Stimulated activated CD4-positive, alpha-beta T cell treated with anti-CD3 and anti-CD28 coated beads, Interleukin-1b, Interleukin-23, amount 100 ng/mL, for 4 hours (primary cell): Measurements from ENCODE around the gene SEMA6C.
"Not testable (repeated sequence)": the region's sequence is repeated elsewhere in the genome, so short reads cannot be mapped to it uniquely, and the experiment has no call there.

ENCODE experiments used
- DNase-seq, 2 donors: peaks; one replicate each; pipeline ENCODE4 v3.0.0-alpha.2; 2020; ENCODE audit warnings: low read depth in 2 of 2

The SEMA6C gene

GRCh38 chr1:151146412-151147131, at the start of gene SEMA6C:
TSS of gene SEMA6C (minus strand) at chr1:151146631. CDS start at chr1:151142621, 4,010 bp downstream.
- DNase-seq, result peak; percentile 69 to 81

GRCh38 chr1:151194894-151195594, 48.6 kb upstream of the SEMA6C start:
- DNase-seq, result peak in 1 of 2 donors; percentile 21

- DNase-seq, result no peak
Measured at GRCh38 chr1:151193856-151194255, 47.4 kb upstream of the SEMA6C start.

GRCh38 chr1:151193304-151193703, 46.9 kb upstream of the SEMA6C start:
- DNase-seq, result no peak

GRCh38 chr1:151192047-151192446, 45.6 kb upstream of the SEMA6C start:
- no peak for DNase-seq

GRCh38 chr1:151189637-151190445, 43.4 kb upstream of the SEMA6C start, which contains the start of gene VPS72:
TSS of gene VPS72 (minus strand) at chr1:151190197. CDS start at chr1:151190121, 76 bp downstream.
- peak; percentile 71 to 74 for DNase-seq

GRCh38 chr1:151188667-151189066, 42.2 kb upstream of the SEMA6C start:
- DNase-seq, result not testable (repeated sequence)

- DNase-seq, result no peak
Measured at GRCh38 chr1:151187205-151187604, 40.8 kb upstream of the SEMA6C start.

- no peak for DNase-seq
Measured at GRCh38 chr1:151184211-151184610, 37.8 kb upstream of the SEMA6C start.

GRCh38 chr1:151176514-151177045, 30.1 kb upstream of the SEMA6C start:
- no peak for DNase-seq

- no peak for DNase-seq
Measured at GRCh38 chr1:151175863-151176262, 29.4 kb upstream of the SEMA6C start, which contains the start of gene TMOD4. TSS of gene TMOD4 (minus strand) at chr1:151175981. CDS start at chr1:151174875, 1,106 bp downstream.

- DNase-seq, result no peak
Measured at GRCh38 chr1:151175041-151175741, 28.8 kb upstream of the SEMA6C start.

- no peak for DNase-seq
Measured at GRCh38 chr1:151171190-151171589, 24.8 kb upstream of the SEMA6C start.

- no peak for DNase-seq
Measured at GRCh38 chr1:151167116-151167515, 20.7 kb upstream of the SEMA6C start.

- no peak for DNase-seq
Measured at GRCh38 chr1:151166505-151166956, 20.1 kb upstream of the SEMA6C start.

- peak; percentile 84 to 92 for DNase-seq
Measured at GRCh38 chr1:151165738-151166504, 19.5 kb upstream of the SEMA6C start, which contains the start of the genes LYSMD1 and SCNM1. TSS of gene LYSMD1 (minus strand) at chr1:151165902. CDS start at chr1:151165258, 644 bp downstream. TSS of gene SCNM1 (plus strand) at chr1:151166144. CDS start at chr1:151166153, 9 bp downstream.

GRCh38 chr1:151165281-151165737, 18.9 kb upstream of the SEMA6C start:
- no peak for DNase-seq

- no peak for DNase-seq
Measured at GRCh38 chr1:151164732-151165280, 18.4 kb upstream of the SEMA6C start.

- DNase-seq, result no peak
Measured at GRCh38 chr1:151159373-151159772, 12.9 kb upstream of the SEMA6C start.
